ENCODE results near the gene PSENEN. TPM values are rescaled to one million over a fixed set of nuclear protein-coding genes. Genes with fewer than 3 reads are reported as not detected.

PSENEN gene
- total RNA-seq, 3 donors from 2014 or later (not counting 1 experiment from before 2014, with no cell fraction given) = 38.5 to 45.0 (median 41.0) TPM

- whole genome bisulfite sequencing (ENCODE audit: insufficient coverage) = under 1% methylated on average over 102 of the region's 109 CpGs
- no peak for TF ChIP-seq CTCF (IDR thresholded peaks at IDR 0.05)
- Mint-ChIP-seq H3K9me3 (no peaks in the 10 kb centered on the region), H3K27me3 (ENCODE audit: low read depth in 2 of 2) (no peaks in the 10 kb centered on the region), H3K27ac (peak within 1 kb of the TSS; percentile 94 to 98), H3K4me1 (peaks cover 16 to 64% of the 10 kb centered on the region in 2 donors), H3K4me3 (peak within 1 kb of the TSS; percentile 99), H3K36me3 (no peaks in the 10 kb centered on the region)
- DNase-seq (no peak), ATAC-seq (peak; percentile 39 to 66 (median 57))
- peak within 1 kb of the TSS; percentile 86 for H3K4me3 ChIP-seq (ENCODE audit: low read length)
- H3K9me3 ChIP-seq (ENCODE audit: control insufficient read depth, insufficient read depth, low read length) = no peaks in the 10 kb centered on the region
- H3K27ac ChIP-seq (ENCODE audit: low read length) = peak within 1 kb of the TSS; percentile 79
- intact Hi-C loops (cut with micrococcal nuclease) = loop anchor here (1.0 to 2.0 kb wide), 7 partner anchors 22 to 213 kb away; partner anchors contain the start of genes PSENEN, RBM42 and U2AF1L4
- peaks cover 41% of the 10 kb centered on the region for H3K4me1 ChIP-seq (ENCODE audit: control insufficient read depth, insufficient read depth, low read length)
- H3K36me3 ChIP-seq (ENCODE audit: control insufficient read depth, insufficient read depth, low read length) = peaks cover 17% of the 10 kb centered on the region
- H3K27me3 ChIP-seq (ENCODE audit: control insufficient read depth, insufficient read depth, low read length) = no peaks in the 10 kb centered on the region
Measured at GRCh38 chr19:35717665-35718344, 27.6 kb upstream of the PSENEN start, which contains the start of gene KMT2B. Gene KMT2B, plus strand, starts transcription at chr19:35718003. Its CDS starts 16 bp downstream, at chr19:35718019.

GRCh38 chr19:35718345-35719041 lies 27.0 kb upstream of the PSENEN start:
- ATAC-seq = no peak

GRCh38 chr19:35719402-35720162 lies 25.9 kb upstream of the PSENEN start:
- Mint-ChIP-seq H3K4me3 (peak overlapping the region; percentile 87), H3K36me3 (no peaks in the 10 kb centered on the region), H3K9me3 (no peaks in the 10 kb centered on the region), H3K4me1 (peaks cover 16 to 60% of the 10 kb centered on the region in 2 donors), H3K27me3 (ENCODE audit: low read depth in 2 of 2) (no peaks in the 10 kb centered on the region), H3K27ac (peak overlapping the region; percentile 63 to 76)
- no peaks in the 10 kb centered on the region for H3K27me3 ChIP-seq (ENCODE audit: control insufficient read depth, insufficient read depth, low read length)
- TF ChIP-seq CTCF (IDR thresholded peaks at IDR 0.05) = no peak
- intact Hi-C loops (cut with micrococcal nuclease) = no loop called here
- DNase-seq = no peak
- H3K27ac ChIP-seq (ENCODE audit: low read length) = no peak overlapping the region
- 96% methylated on average over 32 of the region's 32 CpGs for WGBS (ENCODE audit: insufficient coverage)
- H3K4me1 ChIP-seq (ENCODE audit: control insufficient read depth, insufficient read depth, low read length) = peaks cover 37% of the 10 kb centered on the region
- H3K9me3 ChIP-seq (ENCODE audit: control insufficient read depth, insufficient read depth, low read length) = no peaks in the 10 kb centered on the region
- peaks cover 33% of the 10 kb centered on the region for H3K36me3 ChIP-seq (ENCODE audit: control insufficient read depth, insufficient read depth, low read length)
- ATAC-seq = no peak
- no peak overlapping the region for H3K4me3 ChIP-seq (ENCODE audit: low read length)

More at GRCh38 chr19:35718345-35719041, 27.0 kb upstream of the PSENEN start:
- Mint-ChIP-seq H3K9me3 (no peaks in the 10 kb centered on the region), H3K4me1 (peaks cover 16 to 64% of the 10 kb centered on the region in 2 donors), H3K27ac (peak overlapping the region; percentile 63 to 76), H3K27me3 (ENCODE audit: low read depth in 2 of 2) (no peaks in the 10 kb centered on the region), H3K4me3 (peak overlapping the region; percentile 87), H3K36me3 (no peaks in the 10 kb centered on the region)
- Histone ChIP-seq H3K36me3 (ENCODE audit: control insufficient read depth, insufficient read depth, low read length) (peaks cover 24% of the 10 kb centered on the region), H3K4me3 (ENCODE audit: low read length) (peak overlapping the region; percentile 49), H3K4me1 (ENCODE audit: control insufficient read depth, insufficient read depth, low read length) (peaks cover 41% of the 10 kb centered on the region), H3K27me3 (ENCODE audit: control insufficient read depth, insufficient read depth, low read length) (no peaks in the 10 kb centered on the region), H3K9me3 (ENCODE audit: control insufficient read depth, insufficient read depth, low read length) (no peaks in the 10 kb centered on the region), H3K27ac (ENCODE audit: low read length) (peak overlapping the region; percentile 22)
- TF ChIP-seq CTCF (IDR thresholded peaks at IDR 0.05) = no peak
- DNase-seq = peak; percentile 34 to 65
- under 1% methylated on average over 42 of the region's 42 CpGs for WGBS (ENCODE audit: insufficient coverage)
- intact Hi-C loops (cut with micrococcal nuclease) = no loop called here

Data from natural killer cell (primary cell).